Anterior cingulate cortex (tissue), 58 donors: Measurements from ENCODE around the gene GJA3.
A peak's percentile ranks its signal among the peaks of the same experiment; 100 is the strongest.

Experiments used
- DNase-seq, 58 donors: peaks; one replicate each; lab custom pipeline; 2025; lab: John Stamatoyannopoulos, UW

Gene GJA3

DNA sequence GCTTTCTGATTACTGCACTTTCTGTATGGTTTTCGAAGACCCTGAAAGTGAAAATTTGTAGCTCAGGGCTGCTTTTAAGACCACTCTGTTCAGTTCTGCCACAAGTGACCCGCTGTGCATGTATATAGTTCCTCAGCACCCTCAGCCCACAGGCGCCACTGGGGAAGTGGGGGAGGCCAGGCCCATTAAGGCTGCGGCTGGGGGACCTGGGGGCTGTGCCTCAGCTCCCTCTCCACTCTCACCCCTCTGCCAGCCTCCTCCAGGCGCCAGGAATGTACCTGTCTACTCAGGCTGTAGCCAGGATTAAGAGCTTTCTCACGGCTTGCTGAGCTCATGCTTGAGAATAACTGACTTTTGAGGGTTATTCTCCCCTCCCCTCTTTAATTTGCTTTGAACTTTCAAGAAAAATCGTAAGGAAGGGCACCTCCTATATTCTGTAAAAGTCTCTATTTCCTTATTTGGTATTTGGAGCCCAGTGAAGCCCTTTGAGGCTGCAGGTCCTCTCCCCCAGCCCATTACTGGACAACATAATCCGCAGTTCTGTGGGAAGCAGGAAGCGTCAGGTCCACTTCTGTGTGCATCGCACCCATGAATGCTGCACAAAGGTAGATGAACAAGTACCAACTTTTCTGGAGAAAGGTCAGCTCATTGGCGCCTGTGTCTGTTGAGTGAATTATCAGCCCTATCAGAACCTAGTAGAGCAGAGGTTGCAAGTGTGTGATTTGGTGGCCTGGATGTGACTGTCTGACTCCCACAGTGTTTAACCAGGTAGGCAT is 29.6 kb downstream of the GJA3 start:
- no peak for DNase-seq

GRCh38 chr13:20130652-20131051 is 30.2 kb downstream of the GJA3 start:
- DNase-seq: no peak

DNA sequence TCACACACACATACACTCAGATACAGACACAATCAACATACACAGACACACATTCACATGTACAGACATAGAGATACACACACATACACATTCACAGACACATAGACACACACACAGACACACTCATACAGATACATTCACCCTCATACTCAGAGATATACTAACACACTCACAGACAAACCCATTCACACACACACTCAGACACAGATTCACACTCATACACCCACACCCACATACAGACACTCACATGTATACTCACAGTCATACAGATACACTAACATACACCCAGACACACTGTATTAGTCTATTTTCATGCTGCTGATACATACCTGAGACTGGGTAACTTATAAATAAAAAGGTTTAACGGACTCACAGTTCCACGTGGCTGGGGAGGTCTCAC is 30.8 kb downstream of the GJA3 start:
- DNase-seq: no peak

GRCh38 chr13:20129076-20129475 is 31.8 kb downstream of the GJA3 start:
- no peak for DNase-seq

DNA sequence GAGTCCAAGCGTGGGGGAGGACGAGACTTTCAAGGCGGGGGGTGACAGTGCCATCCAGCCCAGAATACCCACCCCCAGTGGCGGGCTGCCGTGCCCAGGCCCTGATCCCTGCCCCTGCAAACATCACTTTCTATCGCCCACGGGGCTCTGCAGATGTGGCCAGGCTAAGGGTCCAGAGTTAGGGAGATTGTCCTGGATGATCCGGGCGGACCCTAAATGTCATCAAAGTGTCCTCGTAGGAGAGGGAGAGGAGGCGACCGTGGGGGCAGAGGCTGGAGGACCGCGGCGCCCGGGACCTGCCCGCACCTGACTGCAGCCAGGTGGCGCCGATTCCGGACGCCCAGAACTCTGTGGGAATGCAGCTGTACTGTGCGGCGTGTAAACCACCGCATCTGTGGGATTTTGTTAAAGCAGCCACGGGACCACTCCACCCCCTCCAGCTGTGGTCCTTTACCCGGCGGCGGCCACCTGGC is 32.4 kb downstream of the GJA3 start:
- peak in 1 of 58 donors; percentile 35 for DNase-seq

GRCh38 chr13:20127562-20128458 is 33.0 kb downstream of the GJA3 start:
- peak in 47 of 58 donors; percentile 6 to 72 (median 34) for DNase-seq

GRCh38 chr13:20127262-20127561 is 33.6 kb downstream of the GJA3 start:
- DNase-seq: no peak

DNA sequence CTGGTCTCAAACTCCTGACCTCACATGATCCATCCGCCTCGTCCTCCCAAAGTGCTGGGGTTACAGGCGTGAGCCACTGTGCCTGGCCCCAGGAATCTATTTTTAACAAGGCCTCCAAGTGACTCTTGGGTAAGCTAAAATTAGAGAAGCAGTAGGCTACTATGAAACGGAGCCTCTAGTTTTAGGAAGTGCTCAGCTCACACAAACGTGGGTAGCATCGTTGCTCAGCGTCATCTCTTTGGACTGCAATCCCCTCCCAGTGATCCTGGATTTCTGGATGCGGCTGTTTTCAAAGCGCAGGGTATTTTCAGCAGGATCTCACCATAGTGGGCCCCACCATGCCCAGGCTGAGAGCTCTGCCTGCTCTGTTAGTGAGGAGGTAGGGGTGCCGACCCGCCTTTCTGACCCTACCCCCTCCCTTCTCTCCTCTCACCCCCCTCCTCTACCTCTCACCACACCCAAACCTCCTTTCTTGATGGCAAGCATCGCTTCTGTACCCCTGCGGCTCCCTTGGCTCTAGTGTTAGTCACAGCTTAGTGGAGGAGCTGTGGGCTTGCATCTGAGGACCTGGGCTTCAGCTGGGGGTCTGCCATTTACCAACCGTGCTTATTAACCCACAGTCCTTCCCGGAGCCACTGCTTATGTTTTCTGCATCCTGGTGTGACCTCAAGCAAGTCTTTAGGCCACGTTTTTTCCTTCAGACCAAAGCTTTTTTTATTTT is 34.2 kb downstream of the GJA3 start:
- no peak for DNase-seq

GRCh38 chr13:20125783-20126165 is 35.1 kb downstream of the GJA3 start:
- DNase-seq: no peak

GRCh38 chr13:20125129-20125782 is 35.6 kb downstream of the GJA3 start:
- peak in 2 of 58 donors; percentile 6 to 65 for DNase-seq

DNA sequence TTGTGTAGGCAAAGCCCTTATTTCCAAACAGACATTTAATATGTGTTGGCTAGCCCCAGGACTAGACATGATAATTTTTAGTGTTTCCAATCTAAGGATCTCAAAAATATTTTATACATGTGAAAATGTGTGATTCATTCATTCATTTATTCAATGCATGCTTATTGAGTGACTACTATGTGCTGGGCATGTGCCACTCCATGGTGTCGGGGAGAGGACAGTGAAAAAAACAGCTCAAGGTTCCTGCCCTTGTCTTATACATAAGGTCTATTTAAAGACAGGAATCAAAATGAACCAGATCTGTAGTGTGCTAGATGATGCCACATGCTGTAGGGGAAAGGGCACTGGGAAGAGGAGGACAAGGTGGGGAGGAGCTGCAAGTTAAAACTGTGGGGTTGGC is 36.5 kb downstream of the GJA3 start:
- no peak for DNase-seq

- DNase-seq: no peak
These were observed 39.7 kb downstream of the GJA3 start for GRCh38 chr13:20121159-20121525.

- DNase-seq: no peak
These were observed 40.9 kb downstream of the GJA3 start for GRCh38 chr13:20119960-20120359.

GRCh38 chr13:20118268-20119140 is 42.3 kb downstream of the GJA3 start:
- peak in 50 of 58 donors; percentile 17 to 90 (median 67) for DNase-seq

GRCh38 chr13:20116213-20116612 is 44.6 kb downstream of the GJA3 start:
- no peak for DNase-seq

DNA sequence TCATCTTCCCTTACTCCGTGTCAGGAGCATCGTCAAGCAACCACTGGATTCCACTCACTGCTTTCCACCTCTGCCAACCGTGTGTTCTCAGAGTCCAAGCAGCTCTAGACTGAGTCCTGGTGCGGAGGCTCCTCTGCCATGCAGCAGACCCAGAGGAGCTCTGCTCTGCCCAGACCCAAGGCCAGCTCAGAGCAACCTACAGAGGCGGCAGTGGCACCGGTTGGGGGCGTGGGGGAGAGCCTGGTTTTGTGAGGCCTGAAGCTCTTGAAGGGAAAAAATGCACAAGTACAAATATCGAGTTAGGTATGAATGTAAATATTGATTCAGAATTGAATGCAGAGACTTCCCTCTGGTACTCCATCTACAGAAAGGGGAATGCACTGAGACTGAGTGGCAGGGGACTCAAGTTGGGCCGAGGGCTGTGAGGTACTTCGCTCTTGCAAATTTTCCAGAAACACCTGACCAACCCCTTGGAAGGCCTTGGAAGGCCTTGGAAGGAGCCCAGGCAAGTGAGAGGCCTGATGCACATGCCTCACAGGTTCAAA is 46.7 kb downstream of the GJA3 start:
- DNase-seq: no peak

DNA sequence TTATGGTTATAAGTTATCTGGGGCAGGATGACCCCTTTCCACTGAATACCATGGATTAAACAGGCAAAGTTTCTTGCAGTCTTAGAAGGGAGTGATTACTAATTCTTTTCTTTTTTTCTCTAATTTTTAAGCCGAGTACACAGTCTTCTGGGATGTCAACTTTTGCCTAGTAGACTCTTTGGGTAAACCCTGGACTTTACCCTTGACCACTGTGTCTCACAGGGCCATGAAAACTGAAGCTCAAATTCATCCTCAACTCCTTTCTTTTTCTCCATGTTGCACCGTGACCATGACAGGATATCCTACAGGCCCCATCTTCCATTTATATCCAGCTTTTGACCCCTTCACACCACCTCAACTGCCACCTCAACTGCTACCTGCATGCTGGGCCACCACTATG is 51.8 kb downstream of the GJA3 start:
- no peak for DNase-seq

GRCh38 chr13:20106742-20107141 is 54.1 kb downstream of the GJA3 start:
- DNase-seq: no peak

- DNase-seq: no peak
These were observed 55.6 kb downstream of the GJA3 start for GRCh38 chr13:20105161-20105689.
